ENCODE measurements around the gene BICRAL.
"Not testable (repeated sequence)": the region's sequence is repeated elsewhere in the genome, so short reads cannot be mapped to it uniquely, and the experiment has no call there.

The BICRAL gene, protein sequence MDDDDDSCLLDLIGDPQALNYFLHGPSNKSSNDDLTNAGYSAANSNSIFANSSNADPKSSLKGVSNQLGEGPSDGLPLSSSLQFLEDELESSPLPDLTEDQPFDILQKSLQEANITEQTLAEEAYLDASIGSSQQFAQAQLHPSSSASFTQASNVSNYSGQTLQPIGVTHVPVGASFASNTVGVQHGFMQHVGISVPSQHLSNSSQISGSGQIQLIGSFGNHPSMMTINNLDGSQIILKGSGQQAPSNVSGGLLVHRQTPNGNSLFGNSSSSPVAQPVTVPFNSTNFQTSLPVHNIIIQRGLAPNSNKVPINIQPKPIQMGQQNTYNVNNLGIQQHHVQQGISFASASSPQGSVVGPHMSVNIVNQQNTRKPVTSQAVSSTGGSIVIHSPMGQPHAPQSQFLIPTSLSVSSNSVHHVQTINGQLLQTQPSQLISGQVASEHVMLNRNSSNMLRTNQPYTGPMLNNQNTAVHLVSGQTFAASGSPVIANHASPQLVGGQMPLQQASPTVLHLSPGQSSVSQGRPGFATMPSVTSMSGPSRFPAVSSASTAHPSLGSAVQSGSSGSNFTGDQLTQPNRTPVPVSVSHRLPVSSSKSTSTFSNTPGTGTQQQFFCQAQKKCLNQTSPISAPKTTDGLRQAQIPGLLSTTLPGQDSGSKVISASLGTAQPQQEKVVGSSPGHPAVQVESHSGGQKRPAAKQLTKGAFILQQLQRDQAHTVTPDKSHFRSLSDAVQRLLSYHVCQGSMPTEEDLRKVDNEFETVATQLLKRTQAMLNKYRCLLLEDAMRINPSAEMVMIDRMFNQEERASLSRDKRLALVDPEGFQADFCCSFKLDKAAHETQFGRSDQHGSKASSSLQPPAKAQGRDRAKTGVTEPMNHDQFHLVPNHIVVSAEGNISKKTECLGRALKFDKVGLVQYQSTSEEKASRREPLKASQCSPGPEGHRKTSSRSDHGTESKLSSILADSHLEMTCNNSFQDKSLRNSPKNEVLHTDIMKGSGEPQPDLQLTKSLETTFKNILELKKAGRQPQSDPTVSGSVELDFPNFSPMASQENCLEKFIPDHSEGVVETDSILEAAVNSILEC

DNA sequence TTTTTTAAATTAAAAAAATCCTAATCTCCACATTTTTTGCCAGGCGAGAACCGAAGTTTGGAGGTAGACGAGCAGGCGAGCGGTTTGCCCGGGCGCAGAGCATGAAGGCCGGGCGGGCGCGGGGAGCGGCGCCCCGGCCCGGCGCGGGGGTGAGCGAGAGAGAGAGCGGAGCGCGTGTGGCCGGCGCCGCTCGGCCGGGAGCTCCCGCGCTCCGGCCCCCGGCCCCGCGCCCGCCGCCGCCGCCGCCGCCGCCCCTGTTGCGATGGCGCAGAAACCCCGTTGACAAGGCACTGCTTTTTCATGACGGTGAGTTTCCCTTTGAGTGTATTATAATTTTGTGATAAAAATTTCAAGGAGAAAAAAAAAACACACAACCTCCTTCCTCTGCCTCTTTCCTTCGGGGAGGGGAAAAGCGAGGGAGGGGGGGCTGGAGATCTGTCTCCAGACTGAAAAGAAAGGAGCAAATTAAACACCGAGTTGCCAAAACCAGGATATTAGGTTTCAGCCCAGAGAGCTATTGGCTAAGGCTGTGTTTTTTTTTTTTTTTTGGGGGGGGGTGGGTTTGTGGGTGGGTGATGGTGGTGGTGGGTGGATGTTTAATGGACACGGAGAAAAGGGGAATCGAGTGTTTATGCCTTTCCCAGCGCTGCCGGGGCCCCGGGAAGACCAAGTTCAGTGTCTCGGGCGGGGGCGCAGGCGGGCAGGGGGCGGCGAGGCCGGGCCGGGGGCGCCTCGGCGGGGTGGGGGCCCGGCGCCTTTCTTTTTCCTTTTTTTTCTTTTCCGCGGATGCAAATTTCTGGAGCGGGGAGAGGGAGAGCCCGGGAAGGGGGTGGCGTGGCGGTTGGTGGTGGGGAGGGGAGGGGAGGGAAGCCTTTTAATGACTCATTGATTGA, at the start of gene BICRAL:
BICRAL (plus strand) TSS at position 257 of the 893 bp plus-strand sequence. CDS start 39,971 bp downstream, outside the sequence.
- DNase-seq: peak; percentile 78

DNA sequence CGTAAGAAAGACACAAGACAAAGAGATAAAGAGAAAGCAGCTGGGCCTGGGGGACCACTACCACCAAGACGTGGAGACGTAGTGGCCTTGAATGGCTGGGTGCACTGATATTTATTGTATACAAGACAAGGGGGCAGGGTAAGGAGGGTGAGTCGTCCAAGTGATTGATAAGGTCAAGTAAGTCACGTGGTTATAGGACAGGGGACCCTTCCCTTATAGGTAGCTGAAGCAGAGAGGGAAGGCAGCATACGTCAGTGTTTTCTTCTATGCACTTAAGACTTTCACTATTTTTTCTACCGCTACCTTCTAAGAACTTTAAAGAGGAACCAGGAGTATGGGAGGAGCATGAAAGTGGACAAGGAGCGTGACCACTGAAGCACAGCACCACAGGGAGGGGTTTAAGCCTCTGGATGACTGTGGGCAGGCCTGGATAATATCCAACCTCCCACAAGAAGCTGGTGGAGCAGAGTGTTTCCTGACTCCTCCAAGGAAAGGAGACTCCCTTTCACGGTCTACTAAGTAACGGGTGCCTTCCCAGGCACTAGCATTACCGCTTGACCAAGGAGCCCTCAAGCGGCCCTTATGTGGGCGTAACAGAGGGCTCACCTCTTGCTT, 47.9 kb upstream of the BICRAL start:
- DNase-seq: not testable (repeated sequence)

DNA sequence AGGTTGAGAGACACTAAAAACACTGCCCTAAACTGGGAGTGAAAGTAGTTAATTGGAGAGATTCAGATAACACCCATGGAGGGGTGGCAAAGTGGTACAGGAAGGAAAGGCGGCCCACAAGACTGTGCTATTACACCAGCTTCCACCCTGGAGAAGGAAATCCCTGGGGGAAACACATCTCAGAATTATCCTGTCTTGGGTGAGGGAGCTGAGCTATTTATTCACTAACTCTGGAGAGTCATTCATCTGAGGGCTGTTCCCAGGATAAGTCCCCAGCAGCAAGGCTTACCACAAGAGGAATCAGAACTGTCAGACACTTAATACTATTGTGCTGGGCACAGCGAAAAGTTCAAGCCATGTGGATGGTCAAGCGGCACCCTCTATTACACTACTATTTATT, 45.9 kb upstream of the BICRAL start:
- DNase-seq: no peak

DNA sequence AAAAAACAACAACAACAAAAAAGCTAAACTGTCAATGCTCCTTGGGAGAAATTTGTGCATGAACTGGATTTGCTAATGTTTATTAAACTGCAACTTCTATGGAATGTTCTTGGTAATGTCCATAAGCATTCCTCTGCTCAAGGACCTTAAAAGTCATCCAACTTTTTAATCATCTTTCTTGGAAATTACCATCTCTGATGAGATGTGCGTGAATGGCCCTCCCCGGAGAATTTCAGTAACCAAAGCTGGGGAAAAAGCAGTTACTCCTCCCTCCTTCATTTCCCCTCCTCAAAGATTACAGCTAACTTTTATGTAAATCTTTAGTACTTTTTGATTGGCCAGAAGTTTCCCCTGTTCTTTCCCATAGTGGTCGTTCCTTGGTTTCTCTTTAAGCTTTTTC, 41.1 kb upstream of the BICRAL start:
- DNase-seq: no peak

DNA sequence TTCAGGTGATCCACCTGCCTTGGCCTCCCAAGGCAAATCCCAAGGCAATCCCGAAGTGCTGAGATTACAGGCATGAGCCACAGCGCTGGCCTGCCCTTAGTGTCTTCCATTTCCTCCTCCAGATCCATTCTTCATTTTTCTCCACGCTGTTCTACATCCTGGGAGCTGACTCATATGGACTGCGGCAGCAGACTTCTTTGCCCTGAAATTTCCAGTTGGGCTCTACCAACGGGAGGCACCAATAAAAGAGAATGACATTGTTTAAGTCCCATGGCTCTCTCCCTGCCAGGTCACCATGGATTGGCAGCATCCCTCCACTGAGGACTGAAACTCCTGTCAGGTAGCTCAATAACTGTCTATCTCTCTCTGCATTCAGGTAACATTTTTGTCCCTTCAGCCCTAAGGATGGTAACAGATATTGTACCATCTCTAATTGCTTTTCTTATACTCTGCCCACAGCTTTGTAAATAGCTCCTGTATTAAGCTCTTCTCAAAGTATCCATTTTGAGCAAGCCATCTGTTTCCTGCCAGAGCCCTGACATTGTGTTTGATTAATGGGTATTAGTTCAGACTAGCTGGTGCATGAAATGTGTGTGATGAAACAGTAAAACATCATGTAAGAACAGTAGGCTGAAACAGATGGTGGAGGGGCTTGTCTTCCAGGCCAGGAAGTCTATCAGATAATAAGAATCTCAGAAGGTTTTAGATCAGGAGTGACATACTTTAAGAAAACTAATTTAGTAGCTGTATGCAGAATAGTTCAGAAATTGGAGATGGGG, 39.5 kb upstream of the BICRAL start:
- no peak for DNase-seq

DNA sequence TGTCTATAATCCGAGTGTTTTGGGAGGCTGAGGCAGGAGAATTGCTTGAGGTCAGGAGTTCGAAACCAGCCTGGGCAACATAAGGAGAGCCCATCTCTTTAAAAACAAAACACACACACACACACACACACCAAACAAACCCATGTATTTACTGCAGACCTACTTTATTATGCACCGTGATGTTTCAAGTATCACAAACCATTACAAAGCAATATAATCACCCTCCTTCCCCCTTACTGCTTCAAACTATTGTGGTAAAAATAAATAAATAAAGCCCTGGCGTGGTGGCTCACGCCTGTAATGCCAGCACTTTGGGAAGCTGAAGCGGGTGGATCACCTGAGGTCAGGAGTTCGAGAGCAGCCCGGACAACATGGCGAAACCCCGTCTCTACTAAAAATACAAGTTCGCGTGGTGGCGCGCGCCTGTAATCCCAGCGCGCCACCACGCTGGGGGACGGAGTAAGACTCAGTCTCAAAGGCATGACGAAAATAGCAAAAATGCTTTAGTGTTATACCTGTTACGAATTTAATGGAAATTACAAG, 37.4 kb upstream of the BICRAL start:
- DNase-seq: no peak

DNA sequence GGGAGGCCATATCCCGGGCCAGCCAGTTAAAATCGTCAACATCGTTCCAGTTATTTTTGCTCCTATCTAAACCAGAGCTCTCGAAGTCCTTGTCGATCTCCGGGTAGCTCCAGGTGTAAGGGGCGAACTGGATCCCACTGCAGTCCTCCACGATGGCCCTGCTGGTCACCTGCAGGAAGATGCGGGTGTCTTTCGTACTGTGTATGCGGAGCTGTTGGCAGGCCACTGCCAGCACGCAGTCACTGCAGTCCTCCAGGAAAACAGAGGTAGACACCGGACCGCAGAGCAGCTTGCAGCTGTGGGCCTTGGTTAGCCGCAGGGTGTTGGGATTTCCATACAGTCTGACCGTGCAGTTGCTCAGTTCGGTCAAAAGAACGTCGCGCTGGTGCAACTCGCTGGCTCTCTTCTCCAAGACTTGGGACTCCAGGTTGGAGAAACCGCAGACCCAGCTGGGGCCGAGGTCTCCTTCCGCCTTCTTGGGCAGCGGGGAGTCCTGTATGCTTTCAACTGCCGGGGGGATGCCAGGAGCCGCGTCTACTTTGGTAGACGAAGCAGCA, 36.7 kb upstream of the BICRAL start:
- DNase-seq: peak; percentile 13

DNA sequence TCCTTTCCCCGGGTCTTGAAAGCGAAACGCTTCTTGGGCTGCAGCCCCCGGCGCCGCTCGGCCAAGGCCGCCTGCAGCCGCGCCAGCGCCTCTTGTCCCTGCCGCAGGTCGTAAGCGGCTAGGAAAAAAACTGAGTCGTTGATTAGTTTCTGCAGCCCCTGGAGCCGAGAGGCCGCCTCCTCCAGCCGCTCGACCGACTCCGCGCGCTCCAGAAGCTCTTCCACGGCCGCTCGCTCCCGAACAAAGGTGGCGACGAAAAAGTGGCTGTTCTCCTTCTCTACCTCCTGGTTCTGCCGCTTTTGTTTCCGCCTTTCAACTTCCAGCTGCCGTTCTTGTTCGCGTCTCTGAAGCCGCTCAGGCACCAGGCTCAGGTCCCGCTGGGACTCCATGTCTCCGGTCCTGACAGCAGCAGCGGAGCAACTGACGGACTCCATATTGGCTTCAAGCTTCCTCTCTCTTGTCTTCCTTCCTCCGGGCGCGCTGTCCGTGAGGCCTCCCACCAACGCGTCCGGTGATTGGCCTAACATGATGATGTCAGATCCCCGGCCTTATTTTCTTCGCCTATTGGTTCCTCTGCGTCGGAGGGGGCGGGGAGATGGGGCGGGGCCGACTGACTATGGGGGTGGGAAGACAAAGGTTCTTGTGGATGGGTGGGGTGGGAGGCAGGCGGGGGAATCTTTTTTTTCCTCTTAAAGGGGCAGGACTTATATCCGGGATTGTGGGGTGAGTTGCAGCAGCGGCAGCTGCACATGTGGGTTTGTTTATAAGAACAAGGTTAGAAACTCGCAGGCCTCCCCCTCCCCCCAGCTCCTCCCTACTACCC, 36.0 kb upstream of the BICRAL start, which contains the start of gene TBCC:
TBCC (minus strand) TSS at position 464 of the 823 bp plus-strand sequence; CDS start at position 434, 30 bp downstream.
- peak; percentile 90 for DNase-seq

DNA sequence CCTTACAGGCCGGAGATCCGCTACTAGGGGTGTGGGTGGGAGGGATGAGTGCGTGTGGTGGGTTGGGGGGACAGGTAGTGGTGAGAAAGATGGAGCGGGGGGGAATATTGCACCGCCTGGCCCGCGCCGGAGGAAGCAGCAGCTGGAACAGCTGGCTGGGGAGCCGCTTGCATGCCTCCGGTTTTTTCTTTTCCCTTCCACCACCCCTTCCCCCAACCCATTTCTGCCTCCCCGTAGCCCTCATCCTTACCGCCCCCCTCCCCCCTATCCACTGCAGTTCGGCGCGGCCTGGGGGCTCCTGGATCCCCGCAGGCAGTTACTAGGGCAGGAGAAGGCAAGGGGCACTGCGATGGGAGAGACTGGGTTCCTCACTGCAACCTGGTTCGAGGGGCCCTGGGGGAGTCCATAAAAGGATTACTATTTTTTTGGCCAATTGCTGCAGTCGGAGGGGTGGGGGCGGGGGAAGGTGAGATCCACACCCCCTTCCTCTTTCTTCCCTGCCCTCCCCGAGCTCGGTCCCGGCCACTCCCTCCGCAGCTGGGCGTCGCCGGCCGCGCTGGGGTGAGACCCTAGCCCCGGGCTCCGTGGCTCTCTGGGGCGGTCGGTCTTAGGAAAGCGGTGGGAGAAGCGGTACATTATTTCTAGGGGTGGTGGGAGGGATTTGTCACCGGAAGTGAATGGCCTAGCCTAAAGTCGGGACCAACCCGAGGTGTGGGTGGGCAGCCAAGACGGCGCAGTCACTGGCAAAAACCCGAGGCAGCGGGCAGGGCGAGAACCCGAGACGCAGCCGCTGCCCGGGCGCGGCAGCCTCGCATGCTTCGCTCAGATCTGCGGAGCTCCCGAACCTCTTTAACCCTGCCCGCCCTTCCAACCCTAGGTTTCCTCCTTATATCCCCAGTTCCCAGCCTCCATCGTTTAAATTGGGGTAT, 35.1 kb upstream of the BICRAL start:
- DNase-seq: peak; percentile 75

DNA sequence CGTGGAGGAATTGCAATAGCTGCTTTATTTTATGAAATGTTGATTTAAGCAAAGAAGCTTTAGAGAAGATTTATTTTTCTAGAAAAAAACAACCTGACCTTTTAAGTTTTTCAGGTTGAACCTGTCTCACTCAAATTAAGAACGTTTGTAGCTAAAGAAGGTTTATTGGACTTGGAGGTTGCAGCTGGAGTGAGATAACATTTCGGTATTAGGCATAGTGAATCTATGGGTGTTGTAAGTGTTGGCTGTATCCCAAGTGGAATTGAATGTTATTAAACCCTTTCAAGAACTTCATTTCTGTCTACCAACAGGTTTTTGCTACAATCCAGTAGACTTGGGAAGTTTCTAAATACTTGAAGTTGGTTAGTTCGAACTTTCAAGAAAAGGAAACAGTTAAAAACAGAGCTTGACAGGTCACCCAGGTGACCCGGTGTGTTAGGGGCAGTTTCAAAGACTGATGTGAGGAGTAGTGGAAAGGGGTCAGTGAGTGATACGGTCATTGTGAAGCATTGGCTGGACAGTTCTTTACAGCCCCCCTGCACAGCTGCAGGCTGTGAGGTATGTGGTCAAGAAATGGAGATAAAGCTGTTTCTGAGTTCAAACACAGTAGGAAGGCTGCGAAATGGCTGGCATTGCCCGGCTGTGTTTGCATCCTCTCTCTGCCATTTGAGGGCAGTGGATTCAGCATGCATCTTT, 33.5 kb upstream of the BICRAL start:
- no peak for DNase-seq

DNA sequence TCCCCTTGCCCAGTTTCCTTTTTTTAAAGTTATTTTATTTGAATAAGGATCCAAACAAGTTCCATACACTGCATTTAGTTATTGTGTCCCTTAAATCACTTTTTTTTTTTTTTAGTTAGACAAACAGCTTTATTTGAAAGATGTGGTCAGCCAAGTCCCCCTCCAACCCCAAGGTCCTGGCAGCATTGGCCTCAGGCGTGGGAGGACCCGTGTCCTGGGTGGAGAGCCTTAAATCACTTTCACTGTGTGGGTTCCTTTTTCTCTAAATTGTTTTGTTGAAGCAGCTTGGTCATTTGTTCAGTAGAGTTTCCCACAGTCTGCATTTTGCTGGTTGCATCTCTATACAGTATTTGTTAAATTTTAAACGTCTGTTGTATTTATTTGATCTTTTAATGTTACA, 30.8 kb upstream of the BICRAL start:
- DNase-seq: no peak

DNA sequence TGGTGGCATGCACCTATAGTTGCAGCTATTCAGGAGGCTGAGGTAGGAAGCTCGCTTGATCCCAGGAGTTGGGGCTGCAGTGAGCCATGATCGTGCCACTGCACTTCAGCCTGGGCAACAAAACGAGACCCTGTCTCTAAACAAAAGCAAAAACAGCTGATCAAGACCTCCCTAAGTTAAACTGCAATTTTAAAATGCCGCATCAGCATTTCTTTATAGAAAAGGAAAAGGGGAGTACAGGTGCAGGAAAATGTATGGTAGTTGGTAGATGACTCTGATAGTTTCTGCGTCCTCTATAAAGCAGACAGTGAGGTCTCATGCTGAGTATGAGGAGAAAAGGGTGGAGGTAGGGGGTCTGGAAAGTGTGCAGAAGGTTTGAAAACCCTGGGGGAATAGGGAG, 27.1 kb upstream of the BICRAL start:
- DNase-seq: no peak

DNA sequence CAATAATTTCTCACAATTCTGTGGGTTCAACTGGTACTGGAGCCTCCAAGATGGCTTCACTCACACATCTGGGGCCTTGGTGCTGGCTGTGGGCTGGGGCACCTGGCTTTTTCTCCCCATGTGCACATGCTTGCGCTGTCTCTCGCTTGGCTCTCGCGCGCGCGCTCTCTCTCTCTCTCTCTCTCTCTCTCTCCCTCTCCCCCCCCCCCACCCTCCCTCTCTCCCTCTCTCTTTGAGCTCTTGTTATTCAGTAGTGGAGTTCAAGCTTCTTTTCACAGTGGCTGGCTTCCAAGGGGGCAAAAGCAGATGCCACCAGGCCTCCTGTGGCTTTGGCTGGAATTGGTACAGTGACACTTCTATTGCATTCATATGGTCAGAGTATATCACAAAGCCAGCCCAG, 25.1 kb upstream of the BICRAL start:
- no peak for DNase-seq

DNA sequence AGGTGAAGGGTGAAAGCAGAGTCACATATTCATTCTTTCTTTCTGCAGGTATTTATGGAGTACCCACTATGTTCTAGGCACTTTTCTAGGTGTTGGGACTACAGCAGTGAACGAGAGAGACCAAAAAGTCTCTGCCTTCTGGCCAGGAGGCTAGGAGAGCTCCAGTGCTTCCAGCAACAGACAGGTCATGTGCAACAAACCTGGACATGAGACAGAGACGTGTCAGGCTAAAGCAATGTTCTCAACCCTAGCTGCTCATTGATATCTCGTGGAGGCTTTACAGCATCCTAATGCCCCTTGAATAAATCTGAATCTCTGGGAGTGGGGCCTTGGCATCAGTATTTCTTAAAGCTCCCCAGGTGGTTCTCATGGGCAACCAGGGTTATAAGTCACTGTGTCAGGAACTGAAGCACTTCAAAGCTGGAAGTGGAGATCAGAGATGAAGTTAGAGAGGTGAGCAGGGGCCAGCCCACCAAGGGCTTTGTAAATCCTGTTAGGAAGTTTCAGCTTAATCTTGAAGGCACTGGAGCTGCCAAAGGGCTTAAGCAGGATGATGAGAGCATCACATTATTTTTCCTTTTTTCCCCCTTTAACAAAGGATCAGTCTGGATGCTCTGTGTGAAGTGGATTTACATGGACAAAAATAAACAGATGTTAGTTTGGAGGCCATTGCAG, 23.0 kb upstream of the BICRAL start:
- no peak for DNase-seq

DNA sequence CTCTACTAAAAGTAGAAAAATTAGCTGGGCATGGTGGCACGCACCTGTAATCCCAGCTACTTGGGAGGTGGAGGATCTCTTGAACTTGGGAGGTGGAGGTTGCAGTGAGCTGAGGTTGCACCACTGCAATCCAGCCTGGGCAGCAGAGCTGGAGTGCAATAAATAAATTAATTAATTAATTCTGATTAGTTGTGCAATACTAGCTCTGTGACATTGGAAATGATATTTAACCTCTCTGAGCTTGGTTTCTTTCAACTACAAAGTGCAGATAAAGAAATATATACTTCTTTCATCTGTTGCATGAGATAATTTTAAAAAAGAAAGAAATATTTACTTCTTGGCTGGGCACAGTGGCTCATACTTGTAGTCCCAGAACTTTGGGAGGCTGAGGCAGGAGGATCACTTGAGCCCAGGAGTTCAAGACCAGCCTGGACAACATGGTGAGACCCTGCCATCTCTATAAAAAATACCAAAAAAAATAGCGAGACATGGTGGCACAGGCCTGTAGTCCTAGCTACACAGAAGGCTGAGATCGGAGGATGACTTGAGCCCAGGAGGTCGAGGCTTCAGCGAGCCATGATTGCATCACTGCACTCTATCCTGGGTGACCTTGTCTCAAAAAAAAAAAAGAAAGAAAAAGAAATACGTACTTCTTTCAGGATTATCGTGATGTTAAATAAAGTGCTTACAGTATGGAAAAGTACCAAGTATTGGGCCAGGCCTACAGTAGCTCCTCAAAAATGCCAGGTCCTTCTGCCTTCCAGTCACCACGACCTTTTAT, 20.4 kb upstream of the BICRAL start:
- DNase-seq: no peak

DNA sequence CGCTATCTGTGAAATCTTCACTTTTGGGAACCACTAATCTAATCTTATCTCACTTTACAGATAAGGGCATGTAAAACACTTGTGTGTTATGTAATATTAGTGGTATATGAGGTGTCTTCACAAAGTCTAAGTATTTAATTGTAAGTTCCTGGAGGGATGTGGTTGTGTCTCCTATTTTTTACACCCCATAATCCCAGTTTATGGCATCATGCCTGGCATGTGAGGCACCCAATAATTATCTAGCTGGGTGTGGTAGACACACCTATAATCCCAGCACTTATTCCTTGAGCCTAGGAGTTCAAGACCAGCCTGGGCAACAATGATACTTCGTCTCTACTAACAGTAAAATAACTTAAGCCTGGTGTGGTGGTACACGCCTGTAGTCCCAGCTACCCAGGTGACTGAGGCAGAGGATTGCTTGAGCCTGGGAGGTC, 19.4 kb upstream of the BICRAL start:
- no peak for DNase-seq

Data from activated CD4-positive, alpha-beta T cell treated with anti-CD3 and anti-CD28 coated beads, Interleukin-2, amount 50 U/mL, for 1 hour (primary cell).